GM21786 (cell line): ENCODE results near the gene ART4.

Experiments
- ATAC-seq: cut with Tn5 transposase; IDR thresholded peaks from one replicate; pipeline ENCODE4 v1.9.1; 2021; ENCODE audit not compliant: unreplicated experiment

ART4 gene

GRCh38 chr12:14811486-14811885 lies 31.8 kb downstream of the ART4 start:
- no peak for ATAC-seq

GRCh38 chr12:14810953-14811483 lies 32.3 kb downstream of the ART4 start:
- no peak for ATAC-seq

- ATAC-seq, result no peak
Observed at GRCh38 chr12:14810167-14810952, 33.0 kb downstream of the ART4 start.

- ATAC-seq, result peak; percentile 16
Observed at GRCh38 chr12:14803830-14804160, 39.5 kb downstream of the ART4 start.

- ATAC-seq, result peak; percentile 99
Observed at GRCh38 chr12:14803011-14803829, 40.1 kb downstream of the ART4 start, which contains the start of the genes C12orf60 and WBP11. Gene C12orf60 (plus strand): TSS chr12:14803670. CDS start chr12:14822936, 19,266 bp downstream. Gene WBP11 (minus strand): TSS chr12:14803478. CDS start chr12:14801383, 2,095 bp downstream.

- no peak for ATAC-seq
Observed at GRCh38 chr12:14802721-14803010, 40.7 kb downstream of the ART4 start.

GRCh38 chr12:14802247-14802646 lies 41.1 kb downstream of the ART4 start:
- no peak for ATAC-seq

GRCh38 chr12:14795028-14795448 lies 48.3 kb downstream of the ART4 start:
- peak; percentile 52 for ATAC-seq

GRCh38 chr12:14785568-14785967 lies 57.8 kb downstream of the ART4 start:
- no peak for ATAC-seq

- no peak for ATAC-seq
Observed at GRCh38 chr12:14784471-14784870, 58.9 kb downstream of the ART4 start.

- no peak for ATAC-seq
Observed at GRCh38 chr12:14782756-14783155, 60.6 kb downstream of the ART4 start.

- ATAC-seq, result no peak
Observed at GRCh38 chr12:14781563-14781962, 61.8 kb downstream of the ART4 start.

GRCh38 chr12:14780859-14781258 lies 62.5 kb downstream of the ART4 start:
- no peak for ATAC-seq

GRCh38 chr12:14779834-14780233 lies 63.5 kb downstream of the ART4 start:
- ATAC-seq, result no peak

GRCh38 chr12:14777271-14777670 lies 66.1 kb downstream of the ART4 start:
- ATAC-seq, result no peak

GRCh38 chr12:14776236-14776961 lies 66.9 kb downstream of the ART4 start:
- no peak for ATAC-seq

GRCh38 chr12:14775636-14775980 lies 67.7 kb downstream of the ART4 start:
- no peak for ATAC-seq
